Raji (cell line): ENCODE data around the gene UGT2B15.
"Not testable (repeated sequence)": the region's sequence is repeated elsewhere in the genome, so short reads cannot be mapped to it uniquely, and the experiment has no call there.

ENCODE experiments used
- POLR2A ChIP-seq: IDR thresholded peaks from 2 replicates; pipeline ENCODE4 v1.6.1; 2011; ENCODE audit warnings: low read depth, low read length, control low read depth; ENCODE audit not compliant: insufficient read depth

UGT2B15 gene

GRCh38 chr4:68670479-68670939, at the start of gene UGT2B15:
Gene UGT2B15 (minus strand): TSS chr4:68670652. CDS start chr4:68670618, 34 bp downstream.
- TF ChIP-seq POLR2A: not testable (repeated sequence)

- TF ChIP-seq POLR2A: no peak
Measured at GRCh38 chr4:68719075-68719473, 48.6 kb upstream of the UGT2B15 start.

GRCh38 chr4:68718447-68719074, 48.1 kb upstream of the UGT2B15 start:
- TF ChIP-seq POLR2A: no peak

GRCh38 chr4:68717999-68718398, 47.5 kb upstream of the UGT2B15 start:
- TF ChIP-seq POLR2A: no peak

GRCh38 chr4:68714400-68714799, 43.9 kb upstream of the UGT2B15 start:
- TF ChIP-seq POLR2A: no peak

GRCh38 chr4:68712207-68712606, 41.8 kb upstream of the UGT2B15 start:
- TF ChIP-seq POLR2A: no peak

- no peak for TF ChIP-seq POLR2A
Measured at GRCh38 chr4:68708566-68708965, 38.1 kb upstream of the UGT2B15 start.

- no peak for TF ChIP-seq POLR2A
Measured at GRCh38 chr4:68700152-68700551, 29.7 kb upstream of the UGT2B15 start.

GRCh38 chr4:68693325-68694075, 23.0 kb upstream of the UGT2B15 start:
- no peak for TF ChIP-seq POLR2A

- no peak for TF ChIP-seq POLR2A
Measured at GRCh38 chr4:68691186-68691585, 20.7 kb upstream of the UGT2B15 start.

- no peak for TF ChIP-seq POLR2A
Measured at GRCh38 chr4:68683034-68683433, 12.6 kb upstream of the UGT2B15 start.

GRCh38 chr4:68673143-68673542, 2.7 kb upstream of the UGT2B15 start:
- TF ChIP-seq POLR2A: no peak

GRCh38 chr4:68658672-68659071, 11.8 kb downstream of the UGT2B15 start:
- TF ChIP-seq POLR2A: no peak

- no peak for TF ChIP-seq POLR2A
Measured at GRCh38 chr4:68655764-68656444, 14.5 kb downstream of the UGT2B15 start.

- TF ChIP-seq POLR2A: no peak
Measured at GRCh38 chr4:68654946-68655721, 15.3 kb downstream of the UGT2B15 start.
